Activated CD4-positive, alpha-beta memory T cell treated with anti-CD3 and anti-CD28 coated beads for 36 hours (primary cell): ENCODE results near the gene C17orf78. TPM values are rescaled to one million over a fixed set of nuclear protein-coding genes. Genes with fewer than 3 reads are reported as not detected.
"Not testable (repeated sequence)": the region's sequence is repeated elsewhere in the genome, so short reads cannot be mapped to it uniquely, and the experiment has no call there.

ENCODE experiments used
- CTCF ChIA-PET: fragments of 350-600 bp; sonication (Branson Sonifier 250); formaldehyde crosslinking; loops from one replicate; lab custom pipeline; 2021; ENCODE audit warnings: antibody characterized with exemption, inconsistent platforms; lab: Charles Lee
- POLR2A ChIA-PET: fragments of 350-600 bp; sonication (Branson Sonifier 250); formaldehyde crosslinking; loops from one replicate; lab custom pipeline; 2021; ENCODE audit warnings: antibody characterized with exemption; lab: Charles Lee
- DNase-seq: peaks from one replicate; pipeline ENCODE4 v3.0.0-alpha.2; 2020
- H3K27ac Mint-ChIP-seq: one replicate; pipeline ENCODE4 v1.8.0; 2021; ENCODE audit warnings: mixed read lengths
- H3K27me3 Mint-ChIP-seq: one replicate; pipeline ENCODE4 v1.8.0; 2021; ENCODE audit warnings: mixed read lengths
- H3K36me3 Mint-ChIP-seq: one replicate; pipeline ENCODE4 v1.8.0; 2021; ENCODE audit warnings: mixed read lengths
- H3K4me1 Mint-ChIP-seq: one replicate; pipeline ENCODE4 v1.8.0; 2021; ENCODE audit warnings: low read depth, mixed read lengths
- H3K4me3 Mint-ChIP-seq: one replicate; pipeline ENCODE4 v1.8.0; 2021; ENCODE audit warnings: mild to moderate bottlenecking, mixed read lengths
- H3K9me3 Mint-ChIP-seq: one replicate; pipeline ENCODE4 v1.8.0; 2021; ENCODE audit warnings: mixed read lengths
- intact Hi-C: fragments of 100-400 bp; cut with micrococcal nuclease; formaldehyde crosslinking; loops from one replicate; pipeline ENCODE4 v1.15.1; 2023
- total RNA-seq, 2 experiments: library from RNA; stranded (reverse); gene quantifications; one replicate each; pipeline ENCODE4 v1.2.3, GENCODE V29; 2021

The C17orf78 gene
- total RNA-seq, 2 experiments from 2014 or later = not detected

DNA sequence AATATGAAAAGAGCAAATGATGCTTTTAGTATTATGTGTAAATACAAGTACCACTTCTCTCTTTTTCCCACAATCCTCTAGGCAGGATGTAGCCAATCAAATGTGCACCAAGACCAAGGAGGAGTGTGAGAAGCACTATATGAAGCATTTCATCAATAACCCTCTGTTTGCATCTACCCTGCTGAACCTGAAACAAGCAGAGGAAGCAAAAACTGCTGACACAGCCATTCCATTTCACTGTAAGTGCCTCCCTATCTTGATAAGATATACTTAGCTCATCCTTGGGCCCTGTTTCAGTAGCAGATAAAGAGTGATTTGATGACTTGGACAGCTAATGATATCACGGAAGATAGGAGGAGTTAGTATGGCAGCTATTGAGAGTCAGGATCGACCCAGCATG is 64.6 kb downstream of the C17orf78 start:
- H3K4me3 Mint-ChIP-seq = no peak overlapping the region
- peaks cover 4% of the 10 kb centered on the region for H3K4me1 Mint-ChIP-seq
- H3K27me3 Mint-ChIP-seq = no peaks in the 10 kb centered on the region
- H3K27ac Mint-ChIP-seq = peak overlapping the region; percentile 6
- no peak for DNase-seq
- ChIA-PET CTCF (interaction anchor here (1.1 to 1.2 kb wide), 2 partner anchors 10 to 67 kb away, joined by 3 to 4 read pairs; no protein-coding TSS in a partner anchor), POLR2A (interaction anchor here (1.1 kb wide), 1 partner anchor 54 kb away, joined by 3 read pairs; no protein-coding TSS in a partner anchor)
- intact Hi-C loops = no loop called here
- no peaks in the 10 kb centered on the region for H3K9me3 Mint-ChIP-seq
- H3K36me3 Mint-ChIP-seq = peaks cover 38% of the 10 kb centered on the region

GRCh38 chr17:37441369-37442014 is 65.7 kb downstream of the C17orf78 start:
- H3K4me1 Mint-ChIP-seq, H3K27ac Mint-ChIP-seq, H3K4me3 Mint-ChIP-seq, DNase-seq, H3K27me3 Mint-ChIP-seq, intact Hi-C loops, H3K9me3 Mint-ChIP-seq: not testable (repeated sequence)
- ChIA-PET POLR2A (interaction anchor here (1.1 kb wide), 1 partner anchor 53 kb away, joined by 3 read pairs; no protein-coding TSS in a partner anchor), CTCF (interaction anchor here (0.6 to 1.2 kb wide), 4 partner anchors 12 to 566 kb away, joined by 3 to 4 read pairs (median 3); no protein-coding TSS in a partner anchor)
- peaks cover 41% of the 10 kb centered on the region for H3K36me3 Mint-ChIP-seq

Other genes starting within 250 kb of the C17orf78 start
- 10 to 100 TPM; 58.2 to 64.4 TPM for gene ACACA, start 30.9 kb downstream of the C17orf78 start, total RNA-seq
- 10 to 100 TPM; 35.8 to 36.5 TPM for gene TADA2A, start 30.9 kb downstream of the C17orf78 start, total RNA-seq
- 10 to 100 TPM; 17.4 to 19.0 TPM for gene DUSP14, start 113.9 kb downstream of the C17orf78 start, total RNA-seq
- 10 to 100 TPM; 44.4 to 45.2 TPM for gene SYNRG, start 233.4 kb downstream of the C17orf78 start, total RNA-seq